IPS-18a (cell line): Measurements from ENCODE around the gene GRK2.

Experiments used
- H3K27ac ChIP-seq: one replicate; pipeline ENCODE4 v1.5.1; 2013; ENCODE audit warnings: low read length
- H3K27me3 ChIP-seq: one replicate; pipeline ENCODE4 v1.6.1; 2013; ENCODE audit warnings: mild to moderate bottlenecking, low read length; ENCODE audit not compliant: control insufficient read depth, insufficient read depth
- H3K36me3 ChIP-seq: one replicate; pipeline ENCODE4 v1.6.1; 2013; ENCODE audit warnings: low read depth, low read length; ENCODE audit not compliant: control insufficient read depth
- H3K4me1 ChIP-seq: one replicate; pipeline ENCODE4 v1.6.1; 2013; ENCODE audit warnings: low read depth, low read length; ENCODE audit not compliant: control insufficient read depth
- H3K4me3 ChIP-seq: one replicate; pipeline ENCODE4 v1.5.1; 2013; ENCODE audit warnings: low read length
- H3K9ac ChIP-seq: one replicate; pipeline ENCODE4 v1.6.1; 2013; ENCODE audit warnings: mild to moderate bottlenecking, low read length, moderate library complexity
- H3K9me3 ChIP-seq: one replicate; pipeline ENCODE4 v1.6.1; 2013; ENCODE audit warnings: low read depth, low read length; ENCODE audit not compliant: control insufficient read depth

The GRK2 gene

GRCh38 chr11:67267188-67268080 is 1.2 kb downstream of the GRK2 start:
- Histone ChIP-seq H3K27me3 (peaks cover 20% of the 10 kb centered on the region), H3K27ac (no peak overlapping the region), H3K36me3 (peaks cover 3% of the 10 kb centered on the region), H3K9me3 (no peaks in the 10 kb centered on the region), H3K4me3 (peak overlapping the region; percentile 68), H3K4me1 (peaks cover 19% of the 10 kb centered on the region), H3K9ac (peak overlapping the region; percentile 29)

GRCh38 chr11:67268081-67268961 is 2.0 kb downstream of the GRK2 start:
- H3K4me3 ChIP-seq: no peak overlapping the region
- H3K36me3 ChIP-seq: peaks cover 3% of the 10 kb centered on the region
- H3K27ac ChIP-seq: no peak overlapping the region
- H3K4me1 ChIP-seq: peaks cover 18% of the 10 kb centered on the region
- no peaks in the 10 kb centered on the region for H3K9me3 ChIP-seq
- H3K27me3 ChIP-seq: peaks cover 20% of the 10 kb centered on the region
- no peak overlapping the region for H3K9ac ChIP-seq

GRCh38 chr11:67268962-67269268 is 2.6 kb downstream of the GRK2 start:
- H3K27me3 ChIP-seq: peaks cover 20% of the 10 kb centered on the region
- peaks cover 3% of the 10 kb centered on the region for H3K36me3 ChIP-seq
- no peak overlapping the region for H3K4me3 ChIP-seq
- H3K9ac ChIP-seq: no peak overlapping the region
- no peak overlapping the region for H3K27ac ChIP-seq
- H3K9me3 ChIP-seq: no peaks in the 10 kb centered on the region
- peaks cover 18% of the 10 kb centered on the region for H3K4me1 ChIP-seq

GRCh38 chr11:67269401-67270255 is 3.4 kb downstream of the GRK2 start:
- Histone ChIP-seq H3K27me3 (peaks cover 13% of the 10 kb centered on the region), H3K4me1 (peaks cover 18% of the 10 kb centered on the region), H3K9ac (peak overlapping the region; percentile 21), H3K4me3 (peak overlapping the region; percentile 26), H3K36me3 (peaks cover 3% of the 10 kb centered on the region), H3K27ac (no peak overlapping the region), H3K9me3 (no peaks in the 10 kb centered on the region)

- no peak overlapping the region for H3K27ac ChIP-seq
- H3K4me3 ChIP-seq: peak overlapping the region; percentile 26
- peaks cover 5% of the 10 kb centered on the region for H3K27me3 ChIP-seq
- H3K36me3 ChIP-seq: peaks cover 3% of the 10 kb centered on the region
- H3K9ac ChIP-seq: peak overlapping the region; percentile 21
- H3K9me3 ChIP-seq: no peaks in the 10 kb centered on the region
- H3K4me1 ChIP-seq: peaks cover 18% of the 10 kb centered on the region
Observed at GRCh38 chr11:67270256-67271204, 4.3 kb downstream of the GRK2 start.

GRCh38 chr11:67271205-67271540 is 4.9 kb downstream of the GRK2 start:
- H3K27ac ChIP-seq: no peak overlapping the region
- H3K9ac ChIP-seq: no peak overlapping the region

DNA sequence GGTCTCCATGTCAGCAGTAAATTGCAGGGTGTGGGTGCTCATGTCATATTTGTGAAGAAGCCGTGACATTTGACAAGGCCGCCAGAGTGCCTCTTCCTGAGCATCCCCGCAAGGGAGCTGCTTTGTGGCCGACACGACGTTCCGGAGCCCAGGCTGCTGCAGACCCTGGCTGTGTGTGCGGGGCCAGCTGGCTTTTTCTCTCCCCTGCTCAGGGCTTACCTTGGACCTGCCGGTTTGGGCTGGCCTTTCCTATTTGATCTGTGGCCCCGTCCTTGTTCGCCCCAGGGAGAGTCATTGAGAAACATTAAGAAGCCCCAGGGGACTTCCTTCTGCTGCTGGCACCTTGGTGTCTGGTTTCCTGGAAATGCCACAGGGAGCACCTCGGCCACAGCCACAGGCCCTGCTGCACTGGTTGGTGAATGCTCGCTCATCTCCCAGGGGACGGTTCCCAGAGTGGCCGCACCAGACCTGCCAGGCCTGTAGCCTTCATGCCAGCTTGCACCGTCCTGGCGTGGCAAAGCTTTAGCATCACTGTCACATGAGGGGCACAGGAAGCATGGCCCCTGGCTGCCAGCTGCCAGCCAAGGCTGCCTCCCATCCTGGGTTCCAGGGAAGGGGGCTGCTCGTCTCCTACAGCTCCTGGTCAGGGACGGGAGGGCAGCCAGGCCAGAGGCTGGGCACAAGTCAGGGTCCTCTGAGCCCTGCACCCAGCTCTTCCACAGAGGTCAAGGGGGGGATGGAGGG is 5.4 kb downstream of the GRK2 start:
- no peak overlapping the region for H3K9ac ChIP-seq
- H3K27ac ChIP-seq: no peak overlapping the region
- H3K9me3 ChIP-seq: no peaks in the 10 kb centered on the region
- H3K36me3 ChIP-seq: peaks cover 3% of the 10 kb centered on the region
- no peaks in the 10 kb centered on the region for H3K27me3 ChIP-seq
- H3K4me3 ChIP-seq: no peak overlapping the region
- H3K4me1 ChIP-seq: peaks cover 22% of the 10 kb centered on the region

More at GRCh38 chr11:67271205-67271540, 4.9 kb downstream of the GRK2 start:
- H3K27me3 ChIP-seq: no peaks in the 10 kb centered on the region
- H3K36me3 ChIP-seq: peaks cover 3% of the 10 kb centered on the region
- H3K4me1 ChIP-seq: peaks cover 18% of the 10 kb centered on the region
- H3K9me3 ChIP-seq: no peaks in the 10 kb centered on the region
- peak overlapping the region; percentile 26 for H3K4me3 ChIP-seq

DNA sequence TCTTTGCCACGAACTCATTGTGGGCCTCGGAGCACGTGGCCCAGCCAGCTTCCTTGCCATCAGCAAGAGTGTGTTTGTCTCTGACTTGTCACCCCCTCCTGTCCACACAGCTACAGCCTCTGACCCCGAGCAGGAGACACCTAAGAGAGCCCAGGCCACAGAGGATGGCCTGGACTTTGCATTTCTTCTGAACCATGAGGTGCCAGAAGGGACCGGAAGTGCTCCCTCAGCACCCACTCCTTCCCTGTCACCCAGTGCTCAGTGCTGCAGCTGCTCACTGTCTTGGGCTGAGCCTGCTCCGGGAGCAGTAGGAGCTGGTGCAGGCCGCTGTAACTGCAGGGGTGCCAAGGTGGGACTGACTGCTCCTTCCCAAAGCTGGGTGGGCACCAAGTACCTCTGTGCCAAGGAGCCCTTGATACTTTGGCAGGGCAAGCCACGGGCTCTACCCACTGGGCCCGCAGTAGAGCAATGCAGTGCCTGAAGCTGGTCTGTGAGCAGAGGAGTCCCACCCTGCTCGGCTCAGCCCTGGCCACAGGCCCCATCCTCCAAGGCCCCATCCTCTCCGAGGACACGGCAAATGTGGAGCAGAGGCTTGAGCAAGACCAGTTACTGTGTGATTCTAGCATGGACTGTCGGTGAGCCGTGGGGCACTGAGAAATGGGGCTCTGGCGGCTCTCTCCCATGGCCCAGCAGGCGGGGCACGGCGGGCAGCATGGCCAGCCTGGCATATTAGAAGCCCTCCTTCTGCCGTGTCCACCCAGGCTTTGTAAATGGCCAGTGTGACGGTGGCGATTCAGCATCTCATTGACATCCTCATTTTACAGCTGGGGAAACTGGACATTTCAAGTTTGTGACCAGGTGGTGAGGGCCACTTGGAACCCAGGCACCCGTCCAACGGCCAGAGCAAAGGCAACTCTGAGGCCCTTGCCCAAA is 6.3 kb downstream of the GRK2 start:
- Histone ChIP-seq H3K36me3 (peaks cover 3% of the 10 kb centered on the region), H3K27ac (no peak overlapping the region), H3K9me3 (no peaks in the 10 kb centered on the region), H3K4me1 (peaks cover 28% of the 10 kb centered on the region), H3K27me3 (no peaks in the 10 kb centered on the region), H3K4me3 (no peak overlapping the region), H3K9ac (no peak overlapping the region)

GRCh38 chr11:67273260-67273990 is 7.2 kb downstream of the GRK2 start:
- no peaks in the 10 kb centered on the region for H3K9me3 ChIP-seq
- peaks cover 3% of the 10 kb centered on the region for H3K36me3 ChIP-seq
- H3K27me3 ChIP-seq: no peaks in the 10 kb centered on the region
- H3K27ac ChIP-seq: no peak overlapping the region
- no peak overlapping the region for H3K9ac ChIP-seq
- peaks cover 32% of the 10 kb centered on the region for H3K4me1 ChIP-seq
- H3K4me3 ChIP-seq: no peak overlapping the region
